Upper lobe of left lung (tissue), 6 donors: ENCODE measurements around the gene ZBTB3. TPM values are rescaled to one million over a fixed set of nuclear protein-coding genes. Genes with fewer than 3 reads are reported as not detected.

Experiments
- ATAC-seq, 2 donors: fragments of 200-7000 bp; cut with Tn5 transposase; one replicate each; pipeline ENCODE4 v1.9.1; 2022; ENCODE audit warnings: mild to moderate bottlenecking in 2 of 2, moderate library complexity in 2 of 2; ENCODE audit not compliant: low FRiP score in 2 of 2
- DNase-seq, 2 donors: peaks; one replicate each; pipeline ENCODE4 v3.0.0-alpha.2; 2019 to 2020
- H3K27ac ChIP-seq, 4 donors: fragments of 200-600 bp; sonication (generic); one replicate each; pipeline ENCODE4 v1.5.1; 2016 to 2019
- H3K27me3 ChIP-seq, 4 donors: fragments of 200-600 bp; sonication (generic); one replicate each; pipeline ENCODE4 v1.5.1; 2017 to 2019
- H3K36me3 ChIP-seq, 4 donors: fragments of 200-600 bp; sonication (generic); one replicate each; pipeline ENCODE4 v1.5.1; 2016 to 2019
- H3K4me1 ChIP-seq, 4 donors: fragments of 200-600 bp; sonication (generic); one replicate each; pipeline ENCODE4 v1.5.1; 2018 to 2019
- H3K4me3 ChIP-seq, 4 donors: fragments of 200-600 bp; sonication (generic); one replicate each; pipeline ENCODE4 v1.5.1; 2017 to 2019; ENCODE audit warnings: mild to moderate bottlenecking in 2 of 4, moderate library complexity in 1 of 4
- H3K9me3 ChIP-seq, 4 donors: fragments of 200-600 bp; sonication (generic); one replicate each; pipeline ENCODE4 v1.5.1; 2018 to 2019
- EP300 ChIP-seq, 4 donors: sonication (generic); formaldehyde crosslinking; IDR thresholded peaks; one replicate each; pipeline ENCODE4 v1.5.1; 2017; ENCODE audit warnings: antibody characterized with exemption in 4 of 4, control low read depth in 2 of 4
- POLR2A ChIP-seq, 4 donors: fragments of 450-650 bp; IDR thresholded peaks; one replicate each; pipeline ENCODE4 v1.5.1; 2016 to 2017; ENCODE audit warnings: antibody characterized with exemption in 4 of 4, mild to moderate bottlenecking in 2 of 4
- POLR2AphosphoS5 ChIP-seq, 2 donors: sonication (generic); formaldehyde crosslinking; IDR thresholded peaks; one replicate each; pipeline ENCODE4 v1.5.1; 2017; ENCODE audit warnings: antibody characterized with exemption in 2 of 2
- WGBS, 2 donors: methylation state at CpG; one replicate each; pipeline ENCODE4 v1.1.5; 2017 to 2018; 5-methylcytosine and 5-hydroxymethylcytosine counted together
- total RNA-seq, 6 donors: library from RNA; depleted of rRNA in 4 of 6; stranded (reverse); fragments of >200 nt in 4 of 6; gene quantifications; one replicate each; pipeline versions ENCODE4 v1.1.0 to v1.2.1, GENCODE V29; 2016 to 2021
- TF ChIP-seq, protein P1 (sequence below), 6 experiments: fragments of 450-650 bp in 4 of 6; fragments of 200-600 bp in 2 of 6; sonication (generic) in 2 of 6; IDR thresholded peaks; one replicate each; pipeline ENCODE4 v1.5.1; 2016 to 2019; ENCODE audit warnings: antibody characterized with exemption in 6 of 6
- donor health status: DM: no; HTN: no; CAD: no; lungs with moderate emphysema.
- donor health status: DM: no; HTN: yes; CAD: no; lungs with severe emphysema.

Gene ZBTB3
- total RNA-seq, 6 donors from 2014 or later, result 7.3 to 15.3 (median 11.7) TPM

DNA sequence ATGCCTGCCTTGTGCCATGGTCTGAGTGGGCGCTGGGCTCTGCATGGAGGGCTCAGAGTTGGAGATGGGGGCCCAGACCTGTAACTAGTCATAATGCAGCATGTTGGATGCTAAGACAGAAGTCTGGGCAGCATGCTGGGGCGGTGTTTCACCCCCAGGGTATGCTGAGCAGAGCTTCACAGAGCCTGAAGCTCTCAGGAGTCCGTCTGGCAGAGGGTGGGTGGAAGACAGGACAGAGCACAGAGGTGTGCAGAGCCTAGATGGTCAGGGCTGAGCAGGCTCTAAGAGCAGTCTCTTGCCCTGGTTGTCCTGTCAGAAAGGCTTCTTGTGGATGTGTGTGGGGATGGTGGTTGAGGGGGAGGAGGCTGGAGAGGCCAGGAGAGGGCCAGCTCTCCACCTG lies 24.5 kb upstream of the ZBTB3 start:
- Histone ChIP-seq H3K36me3 (peaks cover 0 to 62% (median 39%) of the 10 kb centered on the region in 4 donors), H3K27me3 (no peaks in the 10 kb centered on the region), H3K9me3 (no peaks in the 10 kb centered on the region), H3K27ac (no peak overlapping the region), H3K4me1 (no peaks in the 10 kb centered on the region), H3K4me3 (no peak overlapping the region)
- ATAC-seq (no peak), DNase-seq (no peak)
- TF ChIP-seq POLR2AphosphoS5 (IDR thresholded peaks at IDR 0.05), result no peak
- TF ChIP-seq, protein P1, sequence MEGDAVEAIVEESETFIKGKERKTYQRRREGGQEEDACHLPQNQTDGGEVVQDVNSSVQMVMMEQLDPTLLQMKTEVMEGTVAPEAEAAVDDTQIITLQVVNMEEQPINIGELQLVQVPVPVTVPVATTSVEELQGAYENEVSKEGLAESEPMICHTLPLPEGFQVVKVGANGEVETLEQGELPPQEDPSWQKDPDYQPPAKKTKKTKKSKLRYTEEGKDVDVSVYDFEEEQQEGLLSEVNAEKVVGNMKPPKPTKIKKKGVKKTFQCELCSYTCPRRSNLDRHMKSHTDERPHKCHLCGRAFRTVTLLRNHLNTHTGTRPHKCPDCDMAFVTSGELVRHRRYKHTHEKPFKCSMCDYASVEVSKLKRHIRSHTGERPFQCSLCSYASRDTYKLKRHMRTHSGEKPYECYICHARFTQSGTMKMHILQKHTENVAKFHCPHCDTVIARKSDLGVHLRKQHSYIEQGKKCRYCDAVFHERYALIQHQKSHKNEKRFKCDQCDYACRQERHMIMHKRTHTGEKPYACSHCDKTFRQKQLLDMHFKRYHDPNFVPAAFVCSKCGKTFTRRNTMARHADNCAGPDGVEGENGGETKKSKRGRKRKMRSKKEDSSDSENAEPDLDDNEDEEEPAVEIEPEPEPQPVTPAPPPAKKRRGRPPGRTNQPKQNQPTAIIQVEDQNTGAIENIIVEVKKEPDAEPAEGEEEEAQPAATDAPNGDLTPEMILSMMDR (IDR thresholded peaks at IDR 0.05), result no peak
- no peak for TF ChIP-seq POLR2A (IDR thresholded peaks at IDR 0.05)
- no peak for TF ChIP-seq EP300 (IDR thresholded peaks at IDR 0.05)
- 98% methylated on average over 3 of the region's 3 CpGs; no CpG with 5 or more reads in 1 of the 2 donors for WGBS, 2 donors

DNA sequence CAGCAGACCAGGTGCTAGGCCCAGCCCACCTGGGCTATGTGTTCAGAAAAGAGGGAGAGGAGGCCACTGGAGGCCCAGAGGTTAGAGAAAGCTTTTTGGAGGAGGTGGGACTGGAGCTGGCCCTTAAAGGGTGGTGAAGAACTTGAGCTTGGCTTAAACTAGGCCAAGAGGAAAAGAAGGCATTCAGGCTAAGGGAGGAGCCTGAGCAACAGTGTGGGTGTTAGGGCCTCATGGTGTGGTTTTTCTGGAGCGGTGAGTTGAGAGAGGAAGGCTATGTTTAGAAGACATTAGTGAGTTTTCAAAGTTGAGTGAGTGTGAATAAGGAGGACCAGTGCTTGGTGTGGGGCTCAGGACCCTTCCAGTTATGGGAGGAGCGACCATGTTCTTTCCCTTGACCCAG lies 23.4 kb upstream of the ZBTB3 start:
- no peaks in the 10 kb centered on the region for H3K9me3 ChIP-seq
- WGBS, 2 donors, result 81 to 89% methylated on average over 2 of the region's 2 CpGs
- peaks cover 0 to 2% (median under 1%) of the 10 kb centered on the region in 4 donors for H3K4me1 ChIP-seq
- DNase-seq (no peak), ATAC-seq (no peak)
- no peak for TF ChIP-seq POLR2AphosphoS5 (IDR thresholded peaks at IDR 0.05)
- no peak for TF ChIP-seq POLR2A (IDR thresholded peaks at IDR 0.05)
- TF ChIP-seq, protein P1 (IDR thresholded peaks at IDR 0.05), result no peak
- peaks cover 0 to 54% (median 37%) of the 10 kb centered on the region in 4 donors for H3K36me3 ChIP-seq
- no peaks in the 10 kb centered on the region for H3K27me3 ChIP-seq
- H3K4me3 ChIP-seq, result no peak overlapping the region
- no peak overlapping the region for H3K27ac ChIP-seq

DNA sequence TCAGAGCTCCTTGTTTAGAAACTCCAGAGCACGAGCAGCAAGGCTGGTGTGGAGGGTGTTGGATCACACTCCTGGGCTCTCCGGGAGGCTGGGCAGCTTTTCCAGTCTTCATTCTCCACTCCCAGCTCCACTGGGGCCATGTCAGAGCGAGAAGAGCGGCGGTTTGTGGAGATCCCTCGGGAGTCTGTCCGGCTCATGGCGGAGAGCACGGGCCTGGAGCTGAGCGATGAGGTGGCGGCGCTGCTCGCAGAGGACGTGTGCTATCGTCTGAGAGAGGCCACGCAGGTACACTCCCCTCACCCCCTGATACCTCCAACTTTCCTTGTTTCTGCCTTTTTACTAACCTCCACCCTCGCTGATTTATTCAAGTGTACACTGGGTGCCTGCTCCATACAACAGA lies 21.7 kb upstream of the ZBTB3 start:
- TF ChIP-seq POLR2A (IDR thresholded peaks at IDR 0.05) (no peak), POLR2AphosphoS5 (IDR thresholded peaks at IDR 0.05) (no peak), EP300 (IDR thresholded peaks at IDR 0.05) (no peak)
- TF ChIP-seq, protein P1 (IDR thresholded peaks at IDR 0.05), result no peak
- H3K4me3 ChIP-seq, result no peak overlapping the region
- H3K27ac ChIP-seq, result no peak overlapping the region
- H3K9me3 ChIP-seq, result no peaks in the 10 kb centered on the region
- DNase-seq (no peak), ATAC-seq (no peak)
- peaks cover 0 to 44% (median 33%) of the 10 kb centered on the region in 4 donors for H3K36me3 ChIP-seq
- no peaks in the 10 kb centered on the region for H3K27me3 ChIP-seq
- 96 to 98% methylated on average over 17 of the region's 17 CpGs for WGBS, 2 donors
- peaks cover 8 to 13% (median 11%) of the 10 kb centered on the region in 4 donors for H3K4me1 ChIP-seq

DNA sequence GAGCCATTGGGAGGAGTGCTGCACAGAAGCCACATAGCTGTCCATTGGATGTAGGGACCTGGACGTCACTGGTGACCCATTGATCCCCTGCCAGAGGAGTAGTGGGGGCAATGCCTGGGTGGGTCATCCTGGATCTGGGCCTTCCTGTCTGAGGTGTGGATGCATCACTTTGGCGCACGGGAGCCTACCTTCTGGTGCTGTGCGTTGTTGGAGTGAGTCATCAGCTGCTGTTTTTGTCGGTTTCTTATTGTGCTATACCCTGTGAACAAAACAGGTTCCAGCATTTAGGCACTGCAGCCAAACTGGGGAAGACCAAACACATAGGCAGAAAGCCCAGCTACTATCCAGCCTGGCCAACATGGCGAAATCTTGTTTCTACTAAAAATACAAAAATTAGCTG lies 20.4 kb upstream of the ZBTB3 start:
- H3K4me1 ChIP-seq, result peaks cover 18 to 24% (median 21%) of the 10 kb centered on the region in 4 donors
- TF ChIP-seq, protein P1 (IDR thresholded peaks at IDR 0.05), result no peak
- TF ChIP-seq POLR2AphosphoS5 (IDR thresholded peaks at IDR 0.05) (no peak), EP300 (IDR thresholded peaks at IDR 0.05) (no peak), POLR2A (IDR thresholded peaks at IDR 0.05) (no peak)
- H3K27ac ChIP-seq, result no peak overlapping the region
- no peaks in the 10 kb centered on the region for H3K9me3 ChIP-seq
- 88 to 94% methylated on average over 3 to 6 of the region's 6 CpGs for WGBS, 2 donors
- no peaks in the 10 kb centered on the region for H3K27me3 ChIP-seq
- peaks cover 0 to 37% (median 32%) of the 10 kb centered on the region in 4 donors for H3K36me3 ChIP-seq
- no peak for DNase-seq
- no peak for ATAC-seq
- no peak overlapping the region for H3K4me3 ChIP-seq
